A673 (cell line): ENCODE results near the gene ST8SIA3.

Source experiments
- CTCF ChIP-seq: fragments of 300-800, 200-600 bp; sonication (generic); conservative IDR thresholded peaks from 2 replicates; pipeline ENCODE4 v1.5.1; 2017; ENCODE audit warnings: low read depth, mild to moderate bottlenecking, antibody characterized with exemption, low read length, moderate library complexity, mixed read lengths
- EZH2 ChIP-seq: fragments of 200-600 bp; sonication (generic); IDR thresholded peaks from 2 replicates; pipeline ENCODE4 v1.6.1; 2017; ENCODE audit warnings: borderline replicate concordance, low read depth, mild to moderate bottlenecking, mixed read lengths, antibody characterized with exemption, low read length; ENCODE audit not compliant: poor library complexity, severe bottlenecking

GRCh38 chr18:57359433-57359832 is 7.1 kb downstream of the ST8SIA3 start:
- TF ChIP-seq CTCF (no peak), EZH2 (no peak)
